GM12878 (cell line): ENCODE results near the gene ZDHHC9. TPM values are rescaled to one million over a fixed set of nuclear protein-coding genes. Genes with fewer than 3 reads are reported as not detected.

Experiments used
- ETV6 ChIP-seq, 2 experiments: fragments of 450-650 bp in 1 of 2; IDR thresholded peaks in 1 of 2; conservative IDR thresholded peaks in 1 of 2; 2 replicates each; pipeline ENCODE4 v1.6.1; 2014; ENCODE audit warnings: antibody characterized with exemption in 1 of 2, borderline replicate concordance in 1 of 2, low read depth in 1 of 2, mild to moderate bottlenecking in 1 of 2, moderate library complexity in 1 of 2
- JUND ChIP-seq: IDR thresholded peaks from 2 replicates; pipeline ENCODE4 v1.6.1; 2012; ENCODE audit warnings: low read depth, mild to moderate bottlenecking, low read length, improper control_type of control experiment, moderate library complexity
- POLR2AphosphoS5 ChIP-seq: IDR thresholded peaks from 2 replicates; pipeline ENCODE4 v1.6.1; 2011; ENCODE audit warnings: mild to moderate bottlenecking, low read length, inconsistent platforms
- polyA plus RNA-seq, 11 experiments: library from polyadenylated mRNA; depleted of rRNA in 4 of 11; unstranded in 6 of 11; stranded (reverse) in 5 of 11; fragments of >200 nt; fragmentation: Nextera tagmentation in 4 of 11; fragmentation: Illumina TruSeq in 1 of 11; extraction: Ambion mirVana in 4 of 11; extraction: Trizol in 1 of 11; gene quantifications; 1 replicate in 1 of 11; 2 replicates in 10 of 11; pipeline versions ENCODE4 v1.2.1 to v1.2.3, GENCODE V29; 2011 to 2016; ENCODE audit warnings: inconsistent platforms in 2 of 11, missing spikeins in 2 of 11, low read depth in 1 of 11
- total RNA-seq, 4 experiments: library from RNA; depleted of rRNA in 3 of 4; stranded (reverse); fragments of >200 nt in 3 of 4; fragmentation: Illumina TruSeq in 1 of 4; extraction: Trizol in 1 of 4; gene quantifications; 2 replicates each; pipeline versions ENCODE4 v1.2.1 to v1.2.3, GENCODE V29; 2013 to 2021
- TF ChIP-seq, protein P1 (sequence below): IDR thresholded peaks from 2 replicates; pipeline ENCODE4 v1.6.1; 2012; ENCODE audit warnings: low read length, inconsistent platforms
- TF ChIP-seq, protein P2 (sequence below): fragments of 450-650 bp; IDR thresholded peaks from 2 replicates; pipeline ENCODE4 v1.6.1; 2017; ENCODE audit warnings: borderline replicate concordance

Gene ZDHHC9
- total and polyA plus RNA-seq, 10 of the 15 experiments (the other 5 are each of a cell fraction or from before 2014, with no cell fraction given): 1.8 to 13.0 (median 5.4) TPM

DNA sequence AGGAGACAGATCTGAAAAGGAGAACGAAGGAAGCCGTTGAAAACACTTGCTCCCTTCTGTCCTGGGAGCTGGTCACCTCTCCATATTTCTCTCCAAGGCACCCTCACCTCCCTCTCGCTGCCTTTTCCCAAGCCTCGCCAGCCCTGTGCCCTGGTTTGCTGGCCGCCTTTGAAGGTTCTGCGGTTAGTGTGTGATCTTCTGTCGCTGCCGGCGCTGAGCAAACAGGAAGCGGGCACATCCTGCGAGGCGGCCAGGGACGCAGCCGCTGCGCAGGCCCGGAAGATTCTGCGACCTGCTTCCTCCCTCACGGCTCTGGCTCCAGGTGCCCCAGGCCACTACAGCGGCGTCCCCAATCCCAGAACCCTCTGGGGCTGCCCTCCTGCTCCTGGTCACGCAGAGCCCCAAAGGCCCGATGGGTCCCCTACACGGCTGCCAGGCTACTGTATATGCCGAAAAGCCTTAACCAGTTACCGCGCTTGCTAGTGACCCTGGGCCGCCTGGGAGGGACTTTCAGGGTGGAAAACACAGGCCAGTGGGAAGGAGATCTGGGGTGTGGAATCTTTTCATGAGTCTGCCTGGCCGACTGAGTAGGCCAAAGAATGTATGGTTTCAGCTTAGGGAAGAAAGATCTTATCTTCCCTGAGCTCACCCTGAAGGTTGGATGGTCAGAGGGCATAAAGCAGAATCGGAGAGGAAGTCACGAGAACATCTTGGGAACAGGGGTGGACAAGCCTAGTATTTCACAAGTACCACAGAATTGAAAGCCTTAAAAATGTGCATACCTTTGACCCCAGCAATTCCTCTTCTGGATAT is 66.3 kb downstream of the ZDHHC9 start (continued):
- peak in 1 of 2 experiments; percentile 83; a peak in 2 of 4 replicates for TF ChIP-seq ETV6 (conservative IDR thresholded peaks at IDR 0.05 in 1 of 2, IDR thresholded peaks at IDR 0.05 in 1 of 2; ENCODE audit: borderline replicate concordance in 1 of 2, low read depth in 1 of 2)
- TF ChIP-seq, protein P1, sequence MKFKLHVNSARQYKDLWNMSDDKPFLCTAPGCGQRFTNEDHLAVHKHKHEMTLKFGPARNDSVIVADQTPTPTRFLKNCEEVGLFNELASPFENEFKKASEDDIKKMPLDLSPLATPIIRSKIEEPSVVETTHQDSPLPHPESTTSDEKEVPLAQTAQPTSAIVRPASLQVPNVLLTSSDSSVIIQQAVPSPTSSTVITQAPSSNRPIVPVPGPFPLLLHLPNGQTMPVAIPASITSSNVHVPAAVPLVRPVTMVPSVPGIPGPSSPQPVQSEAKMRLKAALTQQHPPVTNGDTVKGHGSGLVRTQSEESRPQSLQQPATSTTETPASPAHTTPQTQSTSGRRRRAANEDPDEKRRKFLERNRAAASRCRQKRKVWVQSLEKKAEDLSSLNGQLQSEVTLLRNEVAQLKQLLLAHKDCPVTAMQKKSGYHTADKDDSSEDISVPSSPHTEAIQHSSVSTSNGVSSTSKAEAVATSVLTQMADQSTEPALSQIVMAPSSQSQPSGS: no peak
- TF ChIP-seq, protein P2, sequence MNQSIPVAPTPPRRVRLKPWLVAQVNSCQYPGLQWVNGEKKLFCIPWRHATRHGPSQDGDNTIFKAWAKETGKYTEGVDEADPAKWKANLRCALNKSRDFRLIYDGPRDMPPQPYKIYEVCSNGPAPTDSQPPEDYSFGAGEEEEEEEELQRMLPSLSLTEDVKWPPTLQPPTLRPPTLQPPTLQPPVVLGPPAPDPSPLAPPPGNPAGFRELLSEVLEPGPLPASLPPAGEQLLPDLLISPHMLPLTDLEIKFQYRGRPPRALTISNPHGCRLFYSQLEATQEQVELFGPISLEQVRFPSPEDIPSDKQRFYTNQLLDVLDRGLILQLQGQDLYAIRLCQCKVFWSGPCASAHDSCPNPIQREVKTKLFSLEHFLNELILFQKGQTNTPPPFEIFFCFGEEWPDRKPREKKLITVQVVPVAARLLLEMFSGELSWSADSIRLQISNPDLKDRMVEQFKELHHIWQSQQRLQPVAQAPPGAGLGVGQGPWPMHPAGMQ: no peak
- peak; percentile 47; the same call in 1 of the 2 replicates for TF ChIP-seq POLR2AphosphoS5
- TF ChIP-seq JUND: no peak
